ENCODE measurements around the gene TCEA2.

TCEA2 gene

GRCh38 chr20:64053841-64054661 is 8.9 kb upstream of the TCEA2 start:
- Histone ChIP-seq H3K4me1 (ENCODE audit: control insufficient read depth, insufficient read depth, low read length) (peaks cover 13% of the 10 kb centered on the region), H3K36me3 (ENCODE audit: control insufficient read depth, insufficient read depth, low read length) (no peaks in the 10 kb centered on the region), H3K4me3 (ENCODE audit: low read length) (no peak overlapping the region), H3K9ac (ENCODE audit: low read length) (no peak overlapping the region), H3K27me3 (ENCODE audit: control insufficient read depth, insufficient read depth, low read length) (peaks cover 77% of the 10 kb centered on the region), H3K9me3 (ENCODE audit: control insufficient read depth, low read length) (no peaks in the 10 kb centered on the region)

- Histone ChIP-seq H3K9me3 (ENCODE audit: control insufficient read depth, low read length) (no peaks in the 10 kb centered on the region), H3K4me1 (ENCODE audit: control insufficient read depth, insufficient read depth, low read length) (peaks cover 13% of the 10 kb centered on the region), H3K4me3 (ENCODE audit: low read length) (no peak overlapping the region), H3K36me3 (ENCODE audit: control insufficient read depth, insufficient read depth, low read length) (no peaks in the 10 kb centered on the region), H3K27me3 (ENCODE audit: control insufficient read depth, insufficient read depth, low read length) (peaks cover 68% of the 10 kb centered on the region), H3K9ac (ENCODE audit: low read length) (no peak overlapping the region)
These were observed 7.6 kb upstream of the TCEA2 start for GRCh38 chr20:64055396-64055892.

GRCh38 chr20:64055893-64056638 is 6.9 kb upstream of the TCEA2 start:
- Histone ChIP-seq H3K9me3 (ENCODE audit: control insufficient read depth, low read length) (no peaks in the 10 kb centered on the region), H3K27me3 (ENCODE audit: control insufficient read depth, insufficient read depth, low read length) (peaks cover 62% of the 10 kb centered on the region), H3K4me3 (ENCODE audit: low read length) (no peak overlapping the region), H3K36me3 (ENCODE audit: control insufficient read depth, insufficient read depth, low read length) (no peaks in the 10 kb centered on the region), H3K9ac (ENCODE audit: low read length) (no peak overlapping the region), H3K4me1 (ENCODE audit: control insufficient read depth, insufficient read depth, low read length) (peaks cover 13% of the 10 kb centered on the region)

- peaks cover 13% of the 10 kb centered on the region for H3K4me1 ChIP-seq (ENCODE audit: control insufficient read depth, insufficient read depth, low read length)
- H3K9me3 ChIP-seq (ENCODE audit: control insufficient read depth, low read length): no peaks in the 10 kb centered on the region
These were observed 6.4 kb upstream of the TCEA2 start for GRCh38 chr20:64056639-64056888.

GRCh38 chr20:64056889-64057627 is 5.9 kb upstream of the TCEA2 start:
- H3K4me1 ChIP-seq (ENCODE audit: control insufficient read depth, insufficient read depth, low read length): peaks cover 14% of the 10 kb centered on the region
- H3K27me3 ChIP-seq (ENCODE audit: control insufficient read depth, insufficient read depth, low read length): peaks cover 52% of the 10 kb centered on the region
- no peaks in the 10 kb centered on the region for H3K36me3 ChIP-seq (ENCODE audit: control insufficient read depth, insufficient read depth, low read length)
- H3K4me3 ChIP-seq (ENCODE audit: low read length): no peak overlapping the region
- no peaks in the 10 kb centered on the region for H3K9me3 ChIP-seq (ENCODE audit: control insufficient read depth, low read length)
- H3K9ac ChIP-seq (ENCODE audit: low read length): no peak overlapping the region

More at GRCh38 chr20:64056639-64056888, 6.4 kb upstream of the TCEA2 start:
- Histone ChIP-seq H3K27me3 (ENCODE audit: control insufficient read depth, insufficient read depth, low read length) (peaks cover 57% of the 10 kb centered on the region), H3K9ac (ENCODE audit: low read length) (no peak overlapping the region), H3K4me3 (ENCODE audit: low read length) (no peak overlapping the region), H3K36me3 (ENCODE audit: control insufficient read depth, insufficient read depth, low read length) (no peaks in the 10 kb centered on the region)

GRCh38 chr20:64057628-64058498 is 5.1 kb upstream of the TCEA2 start:
- Histone ChIP-seq H3K9me3 (ENCODE audit: control insufficient read depth, low read length) (no peaks in the 10 kb centered on the region), H3K36me3 (ENCODE audit: control insufficient read depth, insufficient read depth, low read length) (no peaks in the 10 kb centered on the region), H3K4me3 (ENCODE audit: low read length) (no peak overlapping the region), H3K9ac (ENCODE audit: low read length) (peak overlapping the region; percentile 14), H3K27me3 (ENCODE audit: control insufficient read depth, insufficient read depth, low read length) (peaks cover 44% of the 10 kb centered on the region), H3K4me1 (ENCODE audit: control insufficient read depth, insufficient read depth, low read length) (peaks cover 21% of the 10 kb centered on the region)

- Histone ChIP-seq H3K9me3 (ENCODE audit: control insufficient read depth, low read length) (no peaks in the 10 kb centered on the region), H3K4me3 (ENCODE audit: low read length) (no peak overlapping the region), H3K36me3 (ENCODE audit: control insufficient read depth, insufficient read depth, low read length) (no peaks in the 10 kb centered on the region), H3K9ac (ENCODE audit: low read length) (peak overlapping the region; percentile 14), H3K27me3 (ENCODE audit: control insufficient read depth, insufficient read depth, low read length) (peaks cover 37% of the 10 kb centered on the region), H3K4me1 (ENCODE audit: control insufficient read depth, insufficient read depth, low read length) (peaks cover 23% of the 10 kb centered on the region)
These were observed 4.5 kb upstream of the TCEA2 start for GRCh38 chr20:64058536-64058935.

GRCh38 chr20:64062276-64062595 is 762 bp upstream of the TCEA2 start:
- peak overlapping the region; percentile 25 for H3K4me3 ChIP-seq (ENCODE audit: low read length)
- H3K27me3 ChIP-seq (ENCODE audit: control insufficient read depth, insufficient read depth, low read length): peaks cover 4% of the 10 kb centered on the region
- H3K4me1 ChIP-seq (ENCODE audit: control insufficient read depth, insufficient read depth, low read length): peaks cover 44% of the 10 kb centered on the region
- H3K9me3 ChIP-seq (ENCODE audit: control insufficient read depth, low read length): no peaks in the 10 kb centered on the region
- no peaks in the 10 kb centered on the region for H3K36me3 ChIP-seq (ENCODE audit: control insufficient read depth, insufficient read depth, low read length)
- peak overlapping the region; percentile 70 for H3K9ac ChIP-seq (ENCODE audit: low read length)

- no peaks in the 10 kb centered on the region for H3K27me3 ChIP-seq (ENCODE audit: control insufficient read depth, insufficient read depth, low read length)
- no peaks in the 10 kb centered on the region for H3K9me3 ChIP-seq (ENCODE audit: control insufficient read depth, low read length)
- H3K9ac ChIP-seq (ENCODE audit: low read length): peak overlapping the region; percentile 64
- no peaks in the 10 kb centered on the region for H3K36me3 ChIP-seq (ENCODE audit: control insufficient read depth, insufficient read depth, low read length)
- H3K4me3 ChIP-seq (ENCODE audit: low read length): peak overlapping the region; percentile 56
- peaks cover 31% of the 10 kb centered on the region for H3K4me1 ChIP-seq (ENCODE audit: control insufficient read depth, insufficient read depth, low read length)
These were observed 569 bp downstream of the TCEA2 start for GRCh38 chr20:64063389-64064144.

GRCh38 chr20:64064145-64064698 is 1.2 kb downstream of the TCEA2 start:
- Histone ChIP-seq H3K36me3 (ENCODE audit: control insufficient read depth, insufficient read depth, low read length) (no peaks in the 10 kb centered on the region), H3K4me3 (ENCODE audit: low read length) (peak overlapping the region; percentile 56), H3K4me1 (ENCODE audit: control insufficient read depth, insufficient read depth, low read length) (peaks cover 31% of the 10 kb centered on the region), H3K9ac (ENCODE audit: low read length) (peak overlapping the region; percentile 64), H3K9me3 (ENCODE audit: control insufficient read depth, low read length) (no peaks in the 10 kb centered on the region), H3K27me3 (ENCODE audit: control insufficient read depth, insufficient read depth, low read length) (no peaks in the 10 kb centered on the region)
